Stimulated activated naive CD8-positive, alpha-beta T cell treated with anti-CD3 and anti-CD28 coated beads, Interleukin-15, amount 100 ng/mL, for 72 hours (primary cell): ENCODE data around the gene SH3PXD2A.

Experiments used
- ATAC-seq: fragments of 150-1000 bp; cut with Tn5 transposase; 2 replicates; pipeline ENCODE4 v1.10.0; 2021; ENCODE audit warnings: mild to moderate bottlenecking, moderate library complexity
- DNase-seq, 2 donors: peaks; one replicate each; pipeline ENCODE4 v3.0.0; 2021 to 2022
- H3K27ac Mint-ChIP-seq, 2 donors: one replicate each; pipeline ENCODE4 v1.8.0; 2022; ENCODE audit warnings: mild to moderate bottlenecking in 2 of 2, mixed read lengths in 2 of 2, moderate library complexity in 2 of 2
- H3K27me3 Mint-ChIP-seq: one replicate; pipeline ENCODE4 v1.8.0; 2022; ENCODE audit warnings: mixed read lengths
- H3K4me1 Mint-ChIP-seq: one replicate; pipeline ENCODE4 v1.8.0; 2022; ENCODE audit warnings: mild to moderate bottlenecking, mixed read lengths
- H3K4me3 Mint-ChIP-seq, 2 donors: one replicate each; pipeline ENCODE4 v1.8.0; 2022; ENCODE audit warnings: mild to moderate bottlenecking in 2 of 2, mixed read lengths in 2 of 2, moderate library complexity in 1 of 2
- H3K9me3 Mint-ChIP-seq, 2 donors: one replicate each; pipeline ENCODE4 v1.8.0; 2022; ENCODE audit warnings: mixed read lengths in 2 of 2

SH3PXD2A gene

GRCh38 chr10:103558911-103559310 lies 296.5 kb downstream of the SH3PXD2A start:
- H3K4me1 Mint-ChIP-seq = peaks cover 17% of the 10 kb centered on the region
- no peak for DNase-seq
- H3K27ac Mint-ChIP-seq = no peak overlapping the region
- H3K4me3 Mint-ChIP-seq = no peak overlapping the region
- H3K9me3 Mint-ChIP-seq = no peaks in the 10 kb centered on the region
- H3K27me3 Mint-ChIP-seq = peaks cover 70% of the 10 kb centered on the region
- no peak for ATAC-seq

- DNase-seq (no peak), ATAC-seq (no peak)
- Mint-ChIP-seq H3K27me3 (peaks cover 78% of the 10 kb centered on the region), H3K9me3 (no peaks in the 10 kb centered on the region), H3K27ac (no peak overlapping the region), H3K4me1 (peaks cover 32% of the 10 kb centered on the region), H3K4me3 (no peak overlapping the region)
Observed at GRCh38 chr10:103557455-103557854, 297.9 kb downstream of the SH3PXD2A start.

GRCh38 chr10:103556383-103557007 lies 298.9 kb downstream of the SH3PXD2A start:
- peaks cover 35% of the 10 kb centered on the region for H3K4me1 Mint-ChIP-seq
- no peak overlapping the region for H3K4me3 Mint-ChIP-seq
- ATAC-seq (no peak), DNase-seq (no peak)
- peaks cover 78% of the 10 kb centered on the region for H3K27me3 Mint-ChIP-seq
- no peaks in the 10 kb centered on the region for H3K9me3 Mint-ChIP-seq
- H3K27ac Mint-ChIP-seq = peak overlapping the region in 1 of 2 donors; percentile 67

- H3K4me1 Mint-ChIP-seq = peaks cover 35% of the 10 kb centered on the region
- no peak for DNase-seq
- no peak for ATAC-seq
- peak overlapping the region; percentile 17 to 51 for H3K4me3 Mint-ChIP-seq
- H3K9me3 Mint-ChIP-seq = no peaks in the 10 kb centered on the region
- no peak overlapping the region for H3K27ac Mint-ChIP-seq
- peaks cover 72% of the 10 kb centered on the region for H3K27me3 Mint-ChIP-seq
Observed at GRCh38 chr10:103555712-103556111, 299.7 kb downstream of the SH3PXD2A start.

- peak; percentile 38 for ATAC-seq
- no peaks in the 10 kb centered on the region for H3K9me3 Mint-ChIP-seq
- no peak overlapping the region for H3K27ac Mint-ChIP-seq
- H3K4me3 Mint-ChIP-seq = peak overlapping the region; percentile 17 to 51
- peaks cover 35% of the 10 kb centered on the region for H3K4me1 Mint-ChIP-seq
- DNase-seq = no peak
- peaks cover 70% of the 10 kb centered on the region for H3K27me3 Mint-ChIP-seq
Observed at GRCh38 chr10:103555325-103555649, 300.1 kb downstream of the SH3PXD2A start.

- no peaks in the 10 kb centered on the region for H3K9me3 Mint-ChIP-seq
- no peak overlapping the region for H3K27ac Mint-ChIP-seq
- peaks cover 35% of the 10 kb centered on the region for H3K4me1 Mint-ChIP-seq
- no peak for DNase-seq
- peak overlapping the region; percentile 56 to 84 for H3K4me3 Mint-ChIP-seq
- H3K27me3 Mint-ChIP-seq = peaks cover 64% of the 10 kb centered on the region
- ATAC-seq = peak; percentile 38
Observed at GRCh38 chr10:103554488-103555324, 300.7 kb downstream of the SH3PXD2A start.

GRCh38 chr10:103553743-103554487 lies 301.5 kb downstream of the SH3PXD2A start:
- Mint-ChIP-seq H3K27me3 (peaks cover 64% of the 10 kb centered on the region), H3K9me3 (no peaks in the 10 kb centered on the region), H3K27ac (peak overlapping the region in 1 of 2 donors; percentile 35), H3K4me3 (peak overlapping the region in 1 of 2 donors; percentile 84), H3K4me1 (peaks cover 35% of the 10 kb centered on the region)
- DNase-seq (peak; percentile 30 to 35), ATAC-seq (peak; percentile 68)

- peaks cover 31% of the 10 kb centered on the region for H3K4me1 Mint-ChIP-seq
- H3K27ac Mint-ChIP-seq = peak overlapping the region in 1 of 2 donors; percentile 36
- DNase-seq (no peak), ATAC-seq (no peak)
- H3K27me3 Mint-ChIP-seq = peaks cover 58% of the 10 kb centered on the region
- H3K9me3 Mint-ChIP-seq = no peaks in the 10 kb centered on the region
- no peak overlapping the region for H3K4me3 Mint-ChIP-seq
Observed at GRCh38 chr10:103552856-103553742, 302.3 kb downstream of the SH3PXD2A start.

GRCh38 chr10:103551619-103552602 lies 303.5 kb downstream of the SH3PXD2A start:
- DNase-seq (no peak), ATAC-seq (no peak)
- no peaks in the 10 kb centered on the region for H3K9me3 Mint-ChIP-seq
- H3K27ac Mint-ChIP-seq = peak overlapping the region in 1 of 2 donors; percentile 34
- H3K27me3 Mint-ChIP-seq = peaks cover 46% of the 10 kb centered on the region
- peaks cover 29% of the 10 kb centered on the region for H3K4me1 Mint-ChIP-seq
- no peak overlapping the region for H3K4me3 Mint-ChIP-seq

- peaks cover 29% of the 10 kb centered on the region for H3K4me1 Mint-ChIP-seq
Observed at GRCh38 chr10:103550229-103550628, 305.1 kb downstream of the SH3PXD2A start.

GRCh38 chr10:103549349-103549685 lies 306.1 kb downstream of the SH3PXD2A start:
- peaks cover 22% of the 10 kb centered on the region for H3K4me1 Mint-ChIP-seq
- H3K4me3 Mint-ChIP-seq = no peak overlapping the region
- H3K27ac Mint-ChIP-seq = no peak overlapping the region

More at GRCh38 chr10:103550229-103550628, 305.1 kb downstream of the SH3PXD2A start:
- Mint-ChIP-seq H3K27ac (no peak overlapping the region), H3K27me3 (peaks cover 33% of the 10 kb centered on the region), H3K4me3 (no peak overlapping the region), H3K9me3 (no peaks in the 10 kb centered on the region)
- DNase-seq (no peak), ATAC-seq (no peak)

GRCh38 chr10:103548581-103549348 lies 306.6 kb downstream of the SH3PXD2A start:
- Mint-ChIP-seq H3K4me1 (peaks cover 16% of the 10 kb centered on the region), H3K9me3 (no peaks in the 10 kb centered on the region), H3K27ac (no peak overlapping the region), H3K4me3 (no peak overlapping the region), H3K27me3 (peaks cover 24% of the 10 kb centered on the region)
- ATAC-seq = no peak
- DNase-seq = no peak

More at GRCh38 chr10:103549349-103549685, 306.1 kb downstream of the SH3PXD2A start:
- DNase-seq (no peak), ATAC-seq (no peak)
- Mint-ChIP-seq H3K27me3 (peaks cover 25% of the 10 kb centered on the region), H3K9me3 (no peaks in the 10 kb centered on the region)

GRCh38 chr10:103548006-103548405 lies 307.4 kb downstream of the SH3PXD2A start:
- H3K4me1 Mint-ChIP-seq = peaks cover 16% of the 10 kb centered on the region
- no peak overlapping the region for H3K4me3 Mint-ChIP-seq
- ATAC-seq (no peak), DNase-seq (no peak)
- no peaks in the 10 kb centered on the region for H3K9me3 Mint-ChIP-seq
- H3K27me3 Mint-ChIP-seq = peaks cover 29% of the 10 kb centered on the region
- H3K27ac Mint-ChIP-seq = no peak overlapping the region
